ENCODE results near the gene MICAL3. TPM values are rescaled to one million over a fixed set of nuclear protein-coding genes. Genes with fewer than 3 reads are reported as not detected.

Gene MICAL3
- total and polyA plus RNA-seq, 2 donors from 2014 or later, result 5.0 to 99.4 TPM

- H3K9me3 ChIP-seq (ENCODE audit: control insufficient read depth in 2 of 3, insufficient read depth in 1 of 3, low read length in 3 of 3), result no peaks in the 10 kb centered on the region
- no peak for DNase-seq
- H3K27ac ChIP-seq (ENCODE audit: low read depth in 2 of 2, low read length in 2 of 2), result peak overlapping the region; percentile 39 to 88
- no peaks in the 10 kb centered on the region for H3K27me3 ChIP-seq (ENCODE audit: control insufficient read depth, insufficient read depth, low read length)
- peaks cover 3 to 45% (median 42%) of the 10 kb centered on the region in 3 donors for H3K4me1 ChIP-seq (ENCODE audit: control insufficient read depth in 2 of 3, insufficient read depth in 2 of 3, low read depth in 1 of 3, low read length in 3 of 3)
- no peak for TF ChIP-seq CTCF (IDR thresholded peaks at IDR 0.05; ENCODE audit: borderline replicate concordance, extremely low read depth, insufficient read depth)
- no peak for FAIRE-seq
- peak overlapping the region in 1 of 3 donors; percentile 48 for H3K9ac ChIP-seq (ENCODE audit: low read length in 3 of 3)
- intact Hi-C loops (cut with DNase I), result no loop called here
- no peaks in the 10 kb centered on the region for H3K36me3 ChIP-seq (ENCODE audit: control insufficient read depth in 2 of 3, insufficient read depth in 3 of 3, low read length in 3 of 3)
- H3K4me3 ChIP-seq (ENCODE audit: low read length in 3 of 3), result peak overlapping the region in 1 of 3 donors; percentile 32
These were observed 58.6 kb downstream of the MICAL3 start for GRCh38 chr22:17965538-17966402.

- intact Hi-C loops (cut with DNase I), result no loop called here
- no peaks in the 10 kb centered on the region for H3K36me3 ChIP-seq (ENCODE audit: control insufficient read depth in 2 of 3, insufficient read depth in 3 of 3, low read length in 3 of 3)
- FAIRE-seq (no peak), DNase-seq (peak in 3 of 5 donors; percentile 61 to 72 (median 63))
- no peaks in the 10 kb centered on the region for H3K27me3 ChIP-seq (ENCODE audit: control insufficient read depth, insufficient read depth, low read length)
- TF ChIP-seq CTCF (IDR thresholded peaks at IDR 0.05; ENCODE audit: borderline replicate concordance, extremely low read depth, insufficient read depth), result no peak
- H3K9me3 ChIP-seq (ENCODE audit: control insufficient read depth in 2 of 3, insufficient read depth in 1 of 3, low read length in 3 of 3), result no peaks in the 10 kb centered on the region
- H3K4me1 ChIP-seq (ENCODE audit: control insufficient read depth in 2 of 3, insufficient read depth in 2 of 3, low read depth in 1 of 3, low read length in 3 of 3), result peaks cover 3 to 54% (median 48%) of the 10 kb centered on the region in 3 donors
- peak overlapping the region; percentile 39 to 88 for H3K27ac ChIP-seq (ENCODE audit: low read depth in 2 of 2, low read length in 2 of 2)
- H3K9ac ChIP-seq (ENCODE audit: low read length in 3 of 3), result peak overlapping the region in 1 of 3 donors; percentile 49
- H3K4me3 ChIP-seq (ENCODE audit: low read length in 3 of 3), result peak overlapping the region in 2 of 3 donors; percentile 32 to 36
These were observed 59.7 kb downstream of the MICAL3 start for GRCh38 chr22:17964643-17965042.

GRCh38 chr22:17964156-17964555 is 60.2 kb downstream of the MICAL3 start:
- Histone ChIP-seq H3K4me1 (ENCODE audit: control insufficient read depth in 2 of 3, insufficient read depth in 2 of 3, low read depth in 1 of 3, low read length in 3 of 3) (peaks cover 3 to 56% (median 47%) of the 10 kb centered on the region in 3 donors), H3K27ac (ENCODE audit: low read depth in 2 of 2, low read length in 2 of 2) (peak overlapping the region; percentile 39 to 88), H3K4me3 (ENCODE audit: low read length in 3 of 3) (peak overlapping the region in 1 of 3 donors; percentile 32), H3K9me3 (ENCODE audit: control insufficient read depth in 2 of 3, insufficient read depth in 1 of 3, low read length in 3 of 3) (no peaks in the 10 kb centered on the region), H3K36me3 (ENCODE audit: control insufficient read depth in 2 of 3, insufficient read depth in 3 of 3, low read length in 3 of 3) (no peaks in the 10 kb centered on the region), H3K9ac (ENCODE audit: low read length in 3 of 3) (peak overlapping the region in 1 of 3 donors; percentile 49), H3K27me3 (ENCODE audit: control insufficient read depth, insufficient read depth, low read length) (no peaks in the 10 kb centered on the region)
- no peak for TF ChIP-seq CTCF (IDR thresholded peaks at IDR 0.05; ENCODE audit: borderline replicate concordance, extremely low read depth, insufficient read depth)
- DNase-seq, result peak in 1 of 5 donors; percentile 37
- FAIRE-seq, result no peak
- intact Hi-C loops (cut with DNase I), result no loop called here
